DND-41 (cell line): ENCODE measurements around the gene EOLA2.
A peak's percentile ranks its signal among the peaks of the same experiment; 100 is the strongest.

Source experiments
- ATAC-seq: fragments of 200-7000 bp; cut with Tn5 transposase; 3 replicates; pipeline ENCODE4 v1.9.1; 2021; ENCODE audit warnings: low read depth; ENCODE audit not compliant: insufficient read depth
- DNase-seq: peaks from one replicate; pipeline ENCODE4 v3.0.0-alpha.2; 2020
- H2AFZ ChIP-seq: 2 replicates; pipeline ENCODE4 v1.6.0; 2012; ENCODE audit warnings: low read depth, low read length
- H3K27ac ChIP-seq: 2 replicates; pipeline ENCODE4 v1.5.1; 2012; ENCODE audit warnings: low read length, inconsistent platforms
- H3K27me3 ChIP-seq: fragments of 200-600 bp; sonication (generic); 2 replicates; pipeline ENCODE4 v1.6.0; 2012; ENCODE audit warnings: low read length, mild to moderate bottlenecking, inconsistent platforms; ENCODE audit not compliant: insufficient read depth, poor library complexity
- H3K36me3 ChIP-seq: 2 replicates; pipeline ENCODE4 v1.5.1; 2012; ENCODE audit warnings: low read length, inconsistent platforms; ENCODE audit not compliant: insufficient read depth
- H3K4me1 ChIP-seq: 2 replicates; pipeline ENCODE4 v1.5.1; 2012; ENCODE audit warnings: mild to moderate bottlenecking, low read length; ENCODE audit not compliant: insufficient read depth
- H3K4me2 ChIP-seq: 2 replicates; pipeline ENCODE4 v1.6.0; 2012; ENCODE audit warnings: mild to moderate bottlenecking, moderate library complexity, low read length, inconsistent platforms; ENCODE audit not compliant: insufficient read depth
- H3K4me3 ChIP-seq, 2 experiments: fragments of 200-600 bp in 1 of 2; shearing (Covaris generic) in 1 of 2; 2 replicates each; pipeline ENCODE4 v1.5.1; 2012 to 2016; ENCODE audit warnings: inconsistent platforms in 2 of 2, low read length in 2 of 2, mild to moderate bottlenecking in 2 of 2, low read depth in 1 of 2, moderate library complexity in 1 of 2
- H3K79me2 ChIP-seq: 2 replicates; pipeline ENCODE4 v1.6.0; 2012; ENCODE audit warnings: low read length, inconsistent platforms; ENCODE audit not compliant: insufficient read depth
- H3K9ac ChIP-seq: 2 replicates; pipeline ENCODE4 v1.6.0; 2012; ENCODE audit warnings: low read depth, mild to moderate bottlenecking, inconsistent platforms, low read length, moderate library complexity
- H3K9me3 ChIP-seq: 2 replicates; pipeline ENCODE4 v1.5.1; 2012; ENCODE audit warnings: low read length, moderate library complexity, mild to moderate bottlenecking, inconsistent platforms; ENCODE audit not compliant: insufficient read depth, severe bottlenecking
- H4K20me1 ChIP-seq: 2 replicates; pipeline ENCODE4 v1.6.0; 2012; ENCODE audit warnings: low read length; ENCODE audit not compliant: insufficient read depth
- CTCF ChIP-seq: IDR thresholded peaks from 2 replicates; pipeline ENCODE4 v1.5.1; 2012; ENCODE audit warnings: borderline replicate concordance, low read length, moderate library complexity, mild to moderate bottlenecking; ENCODE audit not compliant: poor library complexity, severe bottlenecking; ENCODE audit errors: extremely low read depth
- EZH2 ChIP-seq: IDR thresholded peaks from 3 replicates; pipeline ENCODE4 v1.6.1; 2012; ENCODE audit warnings: borderline replicate concordance, low read depth, mild to moderate bottlenecking, moderate library complexity, low read length, inconsistent platforms; ENCODE audit not compliant: severe bottlenecking

Gene EOLA2

GRCh38 chrX:149916745-149917392 is 21.4 kb downstream of the EOLA2 start:
- Histone ChIP-seq H2AFZ (no peak overlapping the region), H3K36me3 (no peaks in the 10 kb centered on the region), H3K9me3 (no peaks in the 10 kb centered on the region), H3K27me3 (no peaks in the 10 kb centered on the region), H3K9ac (no peak overlapping the region), H3K27ac (no peak overlapping the region), H3K4me2 (no peak overlapping the region), H3K4me1 (no peaks in the 10 kb centered on the region), H3K79me2 (no peaks in the 10 kb centered on the region), H3K4me3 (no peak overlapping the region), H4K20me1 (no peaks in the 10 kb centered on the region)
- ATAC-seq (no peak), DNase-seq (no peak)
- TF ChIP-seq EZH2 (no peak), CTCF (no peak)

GRCh38 chrX:149910178-149910695 is 28.1 kb downstream of the EOLA2 start:
- Histone ChIP-seq H3K79me2 (no peaks in the 10 kb centered on the region), H3K4me1 (no peaks in the 10 kb centered on the region), H2AFZ (no peak overlapping the region), H3K36me3 (no peaks in the 10 kb centered on the region), H3K27me3 (no peaks in the 10 kb centered on the region), H3K4me3 (no peak overlapping the region), H3K9me3 (no peaks in the 10 kb centered on the region), H4K20me1 (no peaks in the 10 kb centered on the region), H3K27ac (no peak overlapping the region), H3K9ac (no peak overlapping the region), H3K4me2 (no peak overlapping the region)
- no peak for TF ChIP-seq CTCF
- TF ChIP-seq EZH2, result no peak
- ATAC-seq, result peak; percentile 57; the same call in 2 of the 3 replicates
- no peak for DNase-seq

GRCh38 chrX:149909324-149910177 is 28.7 kb downstream of the EOLA2 start:
- Histone ChIP-seq H3K79me2 (no peaks in the 10 kb centered on the region), H3K4me2 (no peak overlapping the region), H3K9me3 (no peaks in the 10 kb centered on the region), H4K20me1 (no peaks in the 10 kb centered on the region), H3K9ac (no peak overlapping the region), H3K27ac (no peak overlapping the region), H3K27me3 (no peaks in the 10 kb centered on the region), H3K36me3 (no peaks in the 10 kb centered on the region), H2AFZ (no peak overlapping the region), H3K4me3 (no peak overlapping the region), H3K4me1 (no peaks in the 10 kb centered on the region)
- TF ChIP-seq EZH2 (no peak), CTCF (no peak)
- ATAC-seq (peak; percentile 64), DNase-seq (no peak)
